Dermis microvascular lymphatic vessel endothelial cell (primary cell): ENCODE results near the gene NELFCD. TPM values are rescaled to one million over a fixed set of nuclear protein-coding genes. Genes with fewer than 3 reads are reported as not detected.
"Not testable (repeated sequence)": the region's sequence is repeated elsewhere in the genome, so short reads cannot be mapped to it uniquely, and the experiment has no call there.

Experiments used
- DNase-seq, 2 donors: peaks; one replicate each; pipeline versions ENCODE4 v3.0.0 to v3.0.0-alpha.2; 2010; ENCODE audit warnings: low read depth in 2 of 2
- total RNA-seq: library from RNA; depleted of rRNA; stranded (reverse); fragments of >200 nt; gene quantifications from 2 replicates; pipeline ENCODE4 v1.2.1, GENCODE V29; 2014

The NELFCD gene, protein sequence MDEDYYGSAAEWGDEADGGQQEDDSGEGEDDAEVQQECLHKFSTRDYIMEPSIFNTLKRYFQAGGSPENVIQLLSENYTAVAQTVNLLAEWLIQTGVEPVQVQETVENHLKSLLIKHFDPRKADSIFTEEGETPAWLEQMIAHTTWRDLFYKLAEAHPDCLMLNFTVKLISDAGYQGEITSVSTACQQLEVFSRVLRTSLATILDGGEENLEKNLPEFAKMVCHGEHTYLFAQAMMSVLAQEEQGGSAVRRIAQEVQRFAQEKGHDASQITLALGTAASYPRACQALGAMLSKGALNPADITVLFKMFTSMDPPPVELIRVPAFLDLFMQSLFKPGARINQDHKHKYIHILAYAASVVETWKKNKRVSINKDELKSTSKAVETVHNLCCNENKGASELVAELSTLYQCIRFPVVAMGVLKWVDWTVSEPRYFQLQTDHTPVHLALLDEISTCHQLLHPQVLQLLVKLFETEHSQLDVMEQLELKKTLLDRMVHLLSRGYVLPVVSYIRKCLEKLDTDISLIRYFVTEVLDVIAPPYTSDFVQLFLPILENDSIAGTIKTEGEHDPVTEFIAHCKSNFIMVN
- total RNA-seq, result 51.3 and 59.8 TPM in 2 replicates

DNA sequence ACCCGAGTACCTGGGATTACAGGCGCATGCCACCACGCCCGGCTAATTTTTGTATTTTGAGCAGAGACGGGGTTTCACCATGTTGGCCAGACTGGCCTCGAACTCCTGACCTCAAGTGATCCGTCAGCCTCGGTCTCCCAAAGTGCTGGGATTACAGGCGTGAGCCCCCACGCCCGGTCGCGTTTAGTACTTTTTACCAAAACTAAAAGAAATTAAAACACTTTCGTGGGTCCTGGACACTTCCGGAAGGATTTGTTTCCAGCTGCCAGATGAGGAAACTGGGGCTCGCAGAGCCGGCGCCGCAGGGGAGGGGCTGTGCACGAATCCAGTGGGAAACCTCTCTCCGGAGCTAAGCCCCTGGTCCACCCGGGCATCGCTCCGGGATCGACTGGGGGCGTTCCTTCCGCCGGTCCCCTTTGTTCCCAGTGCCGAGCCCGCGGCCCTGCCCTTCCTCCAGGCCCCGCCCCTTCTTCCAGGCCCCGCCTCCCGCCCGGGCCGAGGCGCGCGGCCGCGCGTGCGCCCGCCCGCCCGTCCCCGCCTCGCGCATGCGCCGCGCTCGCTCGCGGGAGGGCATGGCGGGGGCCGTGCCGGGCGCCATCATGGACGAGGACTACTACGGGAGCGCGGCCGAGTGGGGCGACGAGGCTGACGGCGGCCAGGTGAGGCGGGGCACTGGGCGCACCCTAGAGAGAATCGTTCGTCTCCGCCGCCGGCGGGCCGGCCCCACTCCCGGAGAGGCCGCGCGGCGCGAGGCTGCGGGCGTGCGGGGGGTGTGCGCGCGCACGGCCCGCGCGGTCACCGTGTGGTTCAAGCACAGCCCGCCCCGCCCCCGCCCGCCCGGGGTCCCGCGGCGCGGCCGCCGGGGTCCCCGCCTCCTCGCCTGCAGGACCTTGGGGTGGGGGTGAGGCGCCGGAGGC lies at the start of gene NELFCD:
Gene NELFCD (plus strand): TSS at position 546 of the 917 bp plus-strand sequence. CDS start 54 bp downstream, at position 600.
- peak; percentile 56 to 81 for DNase-seq

DNA sequence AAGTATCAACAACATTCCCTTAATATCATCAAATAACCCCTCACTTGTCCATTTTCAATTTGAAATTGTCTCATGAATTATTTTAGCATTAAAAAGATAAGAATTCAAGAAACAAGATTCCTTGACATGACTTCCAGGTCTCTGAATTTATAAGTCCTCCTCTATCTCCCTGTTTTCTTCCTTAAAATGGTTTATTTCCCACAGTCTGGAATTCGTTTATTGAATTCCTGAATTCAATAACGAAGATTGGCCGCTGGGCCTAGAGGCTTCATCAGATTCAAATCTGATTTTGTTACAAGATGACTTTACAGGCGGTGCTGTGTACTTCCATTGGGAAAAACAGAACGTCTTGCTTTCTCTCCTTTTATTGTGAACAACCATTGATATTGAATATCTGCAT lies 48.9 kb upstream of the NELFCD start:
- no peak for DNase-seq

DNA sequence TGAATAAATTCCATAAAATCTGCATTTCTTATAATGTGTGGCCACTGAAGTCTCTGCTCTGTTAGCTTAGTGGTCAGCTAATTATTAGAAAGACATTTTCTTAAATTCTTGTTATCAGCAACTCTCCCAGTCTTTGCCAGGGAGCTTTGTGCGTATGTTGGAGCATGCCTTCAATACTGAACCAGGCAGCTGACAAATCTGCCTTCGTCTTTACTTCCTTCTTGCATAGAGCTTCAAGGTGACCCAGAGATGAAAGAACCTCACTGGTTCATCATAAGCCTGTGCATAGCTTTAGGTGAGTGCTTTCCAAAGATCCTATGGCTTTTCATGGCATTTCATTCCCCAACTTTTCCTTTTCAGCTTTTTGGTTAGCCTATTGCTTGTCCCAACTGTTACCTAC lies 43.0 kb upstream of the NELFCD start:
- DNase-seq, result no peak

DNA sequence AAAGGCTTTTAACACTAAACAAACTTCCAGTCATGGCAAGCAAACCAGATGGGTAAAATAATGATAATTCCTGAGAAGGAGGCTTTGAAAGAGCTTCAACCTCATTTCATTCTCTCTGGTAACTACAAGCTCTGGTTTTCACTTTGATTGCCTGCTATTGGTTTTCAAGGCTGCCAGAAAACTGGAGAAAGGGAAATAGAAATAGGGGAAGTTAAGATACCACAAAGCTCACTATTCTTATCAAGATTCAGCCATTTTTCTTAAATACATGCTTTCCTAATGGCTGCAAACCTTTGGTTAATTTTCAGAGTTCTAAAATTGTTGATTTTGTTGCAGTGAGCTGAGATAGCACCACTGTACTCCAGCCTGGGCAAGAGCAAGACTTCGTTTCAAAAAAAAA lies 42.5 kb upstream of the NELFCD start:
- no peak for DNase-seq

DNA sequence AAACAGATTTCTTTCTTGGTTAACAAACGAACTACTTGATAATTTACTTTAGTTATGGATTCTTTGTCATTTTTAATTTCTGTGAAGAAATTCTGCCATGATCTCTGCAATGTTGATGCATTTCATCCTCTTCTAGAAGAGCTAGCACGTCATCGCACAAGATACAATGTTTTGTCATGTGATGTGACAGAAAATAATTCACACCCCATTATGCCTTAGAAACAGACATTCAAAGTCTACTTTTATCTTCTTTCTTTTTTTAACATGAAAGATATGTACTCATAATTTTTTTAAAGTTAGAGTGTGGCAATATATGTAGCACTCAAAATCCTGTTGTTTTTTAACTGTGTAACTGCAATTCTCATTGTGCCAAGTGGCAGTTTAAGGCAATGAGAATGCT lies 39.6 kb upstream of the NELFCD start:
- DNase-seq, result no peak

DNA sequence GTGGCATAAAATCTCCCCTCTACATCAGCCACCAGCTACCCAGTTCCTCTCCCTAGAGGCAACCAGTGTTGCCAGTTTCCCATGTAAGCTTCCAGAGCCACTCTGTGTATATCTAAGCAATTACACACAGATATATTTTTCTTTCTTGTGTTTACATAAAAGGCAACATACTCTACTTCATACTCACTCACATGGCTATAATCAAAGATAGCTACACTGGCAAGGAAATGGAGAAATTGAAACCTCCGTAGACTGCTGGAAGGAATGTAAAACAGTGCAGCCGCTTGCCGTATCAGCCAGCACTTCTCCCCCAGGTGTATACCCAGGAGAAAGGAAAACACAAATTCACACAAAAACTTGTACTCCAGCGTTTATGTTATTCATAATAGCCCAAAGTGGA lies 38.5 kb upstream of the NELFCD start:
- DNase-seq, result no peak

DNA sequence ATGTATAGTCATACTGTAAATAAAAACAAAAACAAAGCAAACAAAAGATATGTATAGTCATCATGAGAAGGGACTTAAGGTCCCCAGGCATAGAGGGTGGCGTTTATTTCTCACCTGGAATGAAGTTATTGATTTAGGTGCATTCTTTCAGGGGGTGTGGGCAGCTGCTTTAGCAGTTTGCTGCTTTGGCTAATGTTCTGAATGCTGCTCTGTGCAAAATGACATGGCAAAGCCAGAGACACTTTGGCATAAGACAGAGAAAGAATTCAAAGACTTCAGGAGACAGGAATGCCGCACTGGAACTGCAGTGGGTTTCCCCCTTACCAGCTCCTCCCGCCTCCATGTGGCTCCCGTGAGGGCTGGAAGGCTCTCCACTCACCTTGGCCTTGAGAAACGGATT lies 36.4 kb upstream of the NELFCD start:
- DNase-seq, result no peak

DNA sequence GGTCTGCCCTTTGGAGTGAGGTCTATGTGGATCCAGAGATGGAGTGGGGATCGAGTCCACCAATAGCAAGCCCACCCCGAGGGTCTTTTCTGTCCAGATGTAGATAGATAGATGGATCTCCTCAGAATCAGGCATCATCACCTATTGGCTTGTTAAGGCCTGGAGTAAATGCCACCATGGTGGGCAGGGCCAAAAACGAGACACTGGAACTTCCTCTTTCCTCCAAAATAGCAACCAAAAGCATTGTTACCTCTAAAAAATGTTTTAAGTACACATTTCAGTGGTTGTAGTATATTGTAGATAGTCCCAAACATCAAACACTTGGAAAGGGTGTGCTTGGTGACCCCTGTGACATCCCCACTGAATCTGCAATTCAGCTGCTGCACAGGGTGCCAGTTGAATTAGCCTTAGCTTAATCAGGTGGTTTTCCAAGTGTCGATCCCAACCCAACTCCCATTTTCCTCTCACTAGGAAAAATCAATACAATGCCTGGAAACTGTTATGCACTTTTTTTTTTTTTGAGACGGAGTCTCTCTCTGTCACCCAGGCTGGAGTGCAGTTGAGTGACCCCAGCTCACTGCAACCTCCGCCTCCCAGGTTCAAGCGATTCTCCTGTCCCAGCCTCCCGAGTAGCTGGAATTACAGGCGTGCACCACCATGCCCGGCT lies 35.0 kb upstream of the NELFCD start:
- no peak for DNase-seq

DNA sequence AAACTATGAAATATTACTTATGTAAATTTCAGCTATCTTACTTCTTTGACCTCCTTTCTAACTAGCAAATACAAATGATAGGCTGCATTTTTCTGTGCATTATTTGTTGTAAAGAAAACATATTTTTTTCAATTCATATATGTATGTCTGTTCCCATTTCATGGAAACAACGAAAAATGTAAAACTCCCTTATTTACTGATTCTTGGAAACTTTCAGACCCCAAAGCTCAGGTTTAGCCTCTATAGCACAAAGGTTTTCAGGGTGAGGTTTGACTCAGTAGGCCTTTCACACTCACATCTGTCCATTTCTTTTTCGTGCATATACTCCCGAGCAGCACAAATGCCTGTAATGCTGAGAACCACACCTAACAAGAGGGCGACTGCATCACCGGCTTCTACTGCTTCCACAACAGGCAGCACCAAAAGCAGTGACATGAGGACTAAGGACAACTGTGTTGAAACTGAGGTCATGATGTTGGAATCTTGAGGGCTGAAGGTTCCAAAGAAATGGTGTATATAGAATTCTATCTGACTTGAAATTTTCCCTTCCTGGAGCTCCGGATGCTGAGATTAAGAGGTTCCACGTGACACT lies 33.2 kb upstream of the NELFCD start:
- DNase-seq, result not testable (repeated sequence)

DNA sequence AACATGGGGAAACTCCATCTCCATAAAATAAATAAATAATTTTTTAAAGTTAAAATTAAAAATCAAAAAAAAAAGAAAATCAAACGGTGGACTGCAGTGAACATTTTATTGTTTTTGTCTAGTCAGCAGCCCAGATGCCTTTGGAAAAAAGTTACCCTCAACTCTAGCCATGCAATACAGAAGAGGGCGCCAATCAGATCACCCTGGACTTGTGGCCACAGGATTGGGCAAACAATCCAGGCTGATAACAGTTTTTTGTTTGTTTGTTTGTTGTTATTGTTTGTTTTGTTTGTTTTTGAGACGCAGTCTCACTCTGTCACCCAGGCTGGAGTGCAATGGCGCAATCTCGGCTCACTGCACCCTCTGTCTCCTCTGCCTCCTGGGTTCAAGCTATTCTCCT lies 30.5 kb upstream of the NELFCD start:
- DNase-seq, result no peak

DNA sequence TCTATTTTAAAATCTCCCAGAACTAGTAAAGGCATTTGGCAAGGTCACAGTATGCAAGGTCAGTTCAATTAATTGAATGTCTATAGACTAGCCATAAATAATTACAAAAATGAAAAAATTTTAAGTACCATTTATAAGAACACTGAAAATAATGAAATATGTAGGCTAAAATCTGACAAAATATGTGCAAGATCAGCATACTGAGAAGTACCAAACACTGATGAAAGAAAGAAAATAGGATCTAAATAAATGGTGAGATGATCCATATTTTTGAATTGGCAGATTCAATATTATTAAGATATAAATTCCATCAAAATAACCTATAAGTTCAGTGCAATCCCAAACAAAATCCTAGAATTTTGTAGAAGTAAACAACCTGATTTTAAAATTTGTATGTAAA lies 28.0 kb upstream of the NELFCD start:
- DNase-seq, result no peak

DNA sequence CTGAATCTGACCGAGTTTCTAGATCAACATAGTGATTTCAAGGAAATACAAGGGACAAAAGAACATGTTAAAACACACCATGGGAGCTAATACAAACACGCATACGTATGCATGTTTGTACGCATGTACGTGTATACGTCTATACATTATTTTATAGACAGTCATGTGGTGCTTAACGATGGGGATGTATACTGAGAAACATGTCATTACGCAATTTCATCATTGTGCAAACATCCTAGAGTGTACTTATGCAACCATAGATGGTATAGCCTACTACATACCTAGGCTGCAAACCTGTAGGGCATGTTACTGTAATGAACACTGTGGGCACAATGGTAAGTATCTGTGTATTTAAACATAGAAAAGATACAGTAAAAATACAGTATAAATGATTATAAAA lies 25.0 kb upstream of the NELFCD start:
- no peak for DNase-seq

DNA sequence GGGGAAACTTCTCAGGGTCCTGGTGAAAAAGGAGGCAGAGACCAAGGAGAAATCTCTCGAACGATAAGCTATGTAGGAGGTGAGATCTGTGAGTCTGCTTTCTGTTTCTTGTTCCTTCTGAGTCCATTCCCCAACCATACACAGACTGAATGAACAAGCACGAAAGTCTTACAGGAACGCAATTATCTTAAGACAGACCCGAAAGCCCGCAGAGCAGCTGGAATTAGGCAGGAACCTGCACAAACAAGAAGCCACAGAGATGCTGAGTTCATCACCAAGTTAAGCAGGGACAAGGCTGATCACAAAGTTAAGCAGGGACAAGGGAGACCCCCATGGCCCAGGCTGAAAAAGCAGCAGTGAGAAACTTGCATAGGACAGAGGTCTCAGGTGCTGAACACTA lies 21.4 kb upstream of the NELFCD start:
- no peak for DNase-seq

DNA sequence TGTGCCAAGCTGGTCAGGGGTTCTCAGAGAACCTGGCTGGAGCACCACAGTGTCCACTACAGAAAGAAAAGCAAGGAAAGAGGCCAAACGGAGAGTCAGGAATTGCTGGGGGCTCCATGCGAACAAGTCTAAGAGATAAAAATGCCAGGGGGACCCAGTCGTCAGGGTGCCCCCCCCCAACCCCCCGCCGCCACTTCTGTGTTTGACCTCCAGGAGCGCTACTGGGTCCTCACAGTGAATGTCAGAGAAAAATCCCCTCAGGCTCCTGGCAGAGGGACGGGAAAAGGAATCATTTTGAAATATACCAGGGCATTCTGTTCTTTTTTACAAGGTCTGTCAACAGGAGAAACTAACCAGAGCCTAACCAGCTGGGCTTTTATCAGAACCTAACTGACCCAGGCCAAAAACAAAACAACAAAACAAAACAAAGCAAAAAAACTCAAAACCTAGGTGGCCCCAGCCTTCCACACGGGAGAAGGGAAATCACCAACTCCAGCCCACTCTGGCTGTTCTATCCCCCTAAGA lies 17.9 kb upstream of the NELFCD start:
- no peak for DNase-seq

DNA sequence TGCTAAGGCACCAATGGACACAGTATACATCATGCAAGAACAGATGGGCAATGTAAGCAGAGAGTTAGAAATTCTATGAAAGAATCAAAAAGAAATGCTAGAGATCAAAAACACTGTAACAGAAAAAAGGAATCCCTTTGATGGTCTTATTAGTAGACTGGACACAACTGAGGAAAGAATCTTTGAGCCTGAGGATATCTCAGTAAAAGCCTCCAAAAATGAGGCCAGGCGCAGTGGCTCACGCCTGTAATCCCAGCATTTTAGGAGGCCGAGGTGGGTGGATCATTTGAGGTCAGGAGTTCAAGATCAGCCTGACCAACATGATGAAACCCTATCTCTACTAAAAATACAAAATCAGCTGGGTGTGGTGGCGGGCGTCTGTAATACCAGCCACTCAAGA lies 17.1 kb upstream of the NELFCD start:
- not testable (repeated sequence) for DNase-seq

DNA sequence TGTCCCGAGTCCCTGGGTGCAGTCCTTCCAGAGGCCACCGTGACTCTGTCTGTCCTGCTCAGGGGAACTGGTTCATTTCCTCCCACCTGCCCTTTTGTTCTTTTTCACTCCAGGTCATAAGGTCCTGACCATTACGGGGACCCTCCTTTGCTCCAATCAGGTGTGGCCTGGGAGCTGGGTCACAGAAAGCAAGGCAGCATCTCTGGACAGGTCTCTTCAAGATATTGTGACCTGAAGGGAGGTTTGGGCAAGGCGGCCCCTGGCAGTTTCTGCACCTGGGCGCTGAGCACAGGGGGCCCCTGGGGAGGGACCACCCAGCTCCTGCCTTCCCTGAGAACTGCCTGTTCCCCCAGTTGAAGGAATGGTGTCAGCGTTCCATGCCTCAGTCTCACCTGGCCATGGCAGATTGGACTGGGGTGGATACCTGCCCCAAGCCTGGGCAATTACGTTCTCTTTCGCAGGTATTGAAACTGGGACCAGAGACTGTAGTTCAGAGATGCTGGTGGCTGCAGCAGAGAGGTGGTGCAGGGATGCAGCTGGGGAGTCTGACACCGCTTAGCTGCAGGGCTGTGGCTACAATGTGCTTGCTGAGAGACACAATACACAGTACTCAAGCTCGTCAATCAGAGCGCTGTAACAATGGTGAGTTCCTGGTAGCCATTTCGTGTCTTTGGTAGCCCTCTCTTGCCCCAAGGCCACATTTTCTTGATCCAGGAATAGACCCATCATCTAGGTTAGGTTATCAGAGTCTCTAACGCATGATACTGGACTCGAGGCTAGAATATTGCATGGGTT lies 15.6 kb upstream of the NELFCD start:
- no peak for DNase-seq

DNA sequence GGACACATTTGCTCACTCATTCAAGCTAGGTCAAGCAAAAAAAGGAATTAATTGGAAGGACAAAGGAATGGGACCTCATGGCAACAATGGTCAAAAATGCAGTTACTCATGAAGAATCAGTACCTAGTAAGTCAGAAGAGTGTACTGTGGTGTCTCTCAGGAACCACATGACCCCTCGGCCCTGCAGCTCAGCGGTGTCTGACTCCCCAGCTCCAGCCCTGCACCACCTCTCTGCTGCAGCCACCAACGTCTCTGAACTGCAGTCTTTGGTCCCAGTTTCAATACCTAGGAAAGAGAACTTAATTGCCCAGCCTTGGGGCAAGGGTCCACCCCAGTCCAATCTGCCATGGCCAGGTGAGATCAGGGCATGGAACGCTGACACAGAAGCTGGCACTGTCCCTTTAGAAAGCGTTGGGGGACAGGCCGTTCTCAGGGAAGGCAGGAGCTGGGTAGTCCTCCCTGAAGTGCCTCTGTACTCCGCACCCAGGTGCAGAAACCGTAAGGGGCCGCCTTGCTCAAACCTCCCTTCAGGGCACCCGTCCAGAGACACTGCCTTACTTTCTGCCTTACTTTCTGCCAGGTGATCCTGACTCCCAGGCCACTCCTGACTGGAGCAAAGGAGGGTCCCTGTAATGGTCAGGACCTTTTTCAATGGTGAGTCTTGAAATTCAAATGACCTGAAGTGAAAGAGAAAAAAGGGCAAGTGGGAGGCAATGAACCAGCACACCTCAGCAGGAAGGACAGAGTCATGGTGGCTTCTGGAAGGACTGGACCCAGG lies 13.2 kb upstream of the NELFCD start:
- no peak for DNase-seq

DNA sequence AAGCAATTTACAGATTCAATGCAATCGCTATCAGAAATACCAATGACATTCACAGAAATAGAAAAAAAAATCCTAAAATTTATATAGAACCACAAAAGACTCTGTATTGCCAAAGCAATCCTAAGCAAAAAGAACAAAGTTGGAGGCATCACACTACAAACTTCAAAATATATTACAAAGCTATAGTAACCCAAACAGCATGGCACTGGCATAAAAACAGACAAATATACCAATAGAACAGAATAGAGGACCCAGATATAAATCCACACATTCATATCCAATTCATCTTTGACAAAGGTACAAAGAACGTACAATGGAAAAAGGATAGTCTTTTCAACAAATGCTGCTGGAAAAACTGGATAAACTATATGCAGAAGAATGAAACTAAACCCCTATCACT lies 11.6 kb upstream of the NELFCD start:
- no peak for DNase-seq

DNA sequence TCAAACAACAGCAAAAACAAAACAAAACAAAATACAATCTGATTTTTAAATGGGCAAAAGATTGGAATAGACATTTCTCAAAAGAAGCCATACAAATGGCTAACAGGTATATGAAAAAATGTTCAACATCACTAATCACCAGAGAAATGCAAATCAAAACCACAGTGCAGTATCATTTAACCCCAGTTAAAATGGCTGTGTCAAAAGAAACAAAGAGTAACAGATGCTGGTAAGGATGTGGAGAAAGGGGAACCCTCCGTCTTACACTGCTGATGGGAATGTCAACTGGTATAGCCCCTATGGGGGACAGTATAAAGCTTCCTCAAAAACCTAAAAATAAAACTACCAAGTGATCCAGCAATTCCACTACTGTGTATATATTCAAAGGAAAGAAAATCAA lies 10.9 kb upstream of the NELFCD start:
- DNase-seq, result no peak
